ENCODE data around the gene ADAMTSL3. TPM values are rescaled to one million over a fixed set of nuclear protein-coding genes. Genes with fewer than 3 reads are reported as not detected.

The ADAMTSL3 gene
- total and polyA plus RNA-seq, 3 donors from 2014 or later, result 8.6 to 16.4 (median 9.4) TPM

DNA sequence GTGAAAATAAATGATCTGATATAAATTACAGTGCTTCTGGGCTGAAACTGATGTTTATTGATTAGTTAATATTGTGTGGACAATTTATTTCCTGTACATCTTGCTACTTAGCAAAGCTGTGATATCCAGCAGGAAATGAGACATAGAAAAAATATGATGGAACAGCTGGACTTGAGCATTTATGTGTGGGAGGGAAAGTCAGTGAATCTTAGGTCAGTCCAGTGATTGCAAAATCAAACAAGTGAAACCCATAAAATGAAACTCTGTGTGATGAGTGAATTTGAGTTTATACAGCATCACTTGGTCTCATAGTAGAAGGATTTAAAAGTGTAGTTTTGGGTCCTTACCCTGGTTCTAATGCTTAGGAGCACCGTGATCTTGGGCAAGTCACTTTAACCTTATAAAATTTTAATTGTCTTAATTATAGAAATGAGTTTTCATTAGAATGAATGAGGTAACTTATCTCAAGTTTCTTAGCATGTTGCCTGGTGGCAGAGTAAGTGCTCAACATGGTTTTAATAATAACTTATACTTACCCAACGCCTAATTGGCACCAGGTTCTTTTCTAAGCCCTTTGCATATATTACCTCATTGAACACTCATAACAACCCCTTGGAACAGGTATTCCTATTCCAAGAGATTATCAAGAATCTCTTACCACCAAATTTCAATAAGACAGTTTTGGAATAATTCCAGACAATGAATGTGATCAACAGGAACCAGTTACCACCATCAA is 194.6 kb downstream of the ADAMTSL3 start:
- Histone ChIP-seq H3K4me3 (no peak overlapping the region), H3K27me3 (no peaks in the 10 kb centered on the region), H3K27ac (no peak overlapping the region), H3K9me3 (no peaks in the 10 kb centered on the region), H3K36me3 (ENCODE audit: low read depth, missing control alignments) (no peaks in the 10 kb centered on the region), H3K4me1 (no peaks in the 10 kb centered on the region)
- WGBS, 2 donors, result 76 to 80% methylated on average over 2 of the region's 2 CpGs
- TF ChIP-seq CTCF (IDR thresholded peaks at IDR 0.05) (no peak), POLR2A (IDR thresholded peaks at IDR 0.05) (no peak)
- DNase-seq, result no peak
- intact Hi-C loops (cut with DNase I; ENCODE audit: low total_unique reads), result no loop called here

- 44 to 54% methylated on average over 5 of the region's 5 CpGs for WGBS, 2 donors
- H3K9me3 ChIP-seq, result no peaks in the 10 kb centered on the region
- peak; percentile 19 for DNase-seq
- intact Hi-C loops (cut with DNase I; ENCODE audit: low total_unique reads), result no loop called here
- H3K4me3 ChIP-seq, result no peak overlapping the region
- H3K27me3 ChIP-seq, result no peaks in the 10 kb centered on the region
- H3K27ac ChIP-seq, result no peak overlapping the region
- TF ChIP-seq CTCF (IDR thresholded peaks at IDR 0.05) (no peak), POLR2A (IDR thresholded peaks at IDR 0.05) (no peak)
- no peaks in the 10 kb centered on the region for H3K36me3 ChIP-seq (ENCODE audit: low read depth, missing control alignments)
- H3K4me1 ChIP-seq, result no peaks in the 10 kb centered on the region
Observed at GRCh38 chr15:83850015-83850414, 196.1 kb downstream of the ADAMTSL3 start.

- WGBS, 2 donors, result 71 to 76% methylated on average over 7 to 8 of the region's 8 CpGs
- TF ChIP-seq CTCF (IDR thresholded peaks at IDR 0.05), result no peak
- TF ChIP-seq POLR2A (IDR thresholded peaks at IDR 0.05), result no peak
- H3K27ac ChIP-seq, result no peak overlapping the region
- H3K9me3 ChIP-seq, result no peaks in the 10 kb centered on the region
- no peak for DNase-seq
- intact Hi-C loops (cut with DNase I; ENCODE audit: low total_unique reads), result no loop called here
- H3K27me3 ChIP-seq, result no peaks in the 10 kb centered on the region
- H3K4me3 ChIP-seq, result no peak overlapping the region
- no peaks in the 10 kb centered on the region for H3K36me3 ChIP-seq (ENCODE audit: low read depth, missing control alignments)
- H3K4me1 ChIP-seq, result no peaks in the 10 kb centered on the region
Observed at GRCh38 chr15:83850501-83851245, 196.8 kb downstream of the ADAMTSL3 start.

DNA sequence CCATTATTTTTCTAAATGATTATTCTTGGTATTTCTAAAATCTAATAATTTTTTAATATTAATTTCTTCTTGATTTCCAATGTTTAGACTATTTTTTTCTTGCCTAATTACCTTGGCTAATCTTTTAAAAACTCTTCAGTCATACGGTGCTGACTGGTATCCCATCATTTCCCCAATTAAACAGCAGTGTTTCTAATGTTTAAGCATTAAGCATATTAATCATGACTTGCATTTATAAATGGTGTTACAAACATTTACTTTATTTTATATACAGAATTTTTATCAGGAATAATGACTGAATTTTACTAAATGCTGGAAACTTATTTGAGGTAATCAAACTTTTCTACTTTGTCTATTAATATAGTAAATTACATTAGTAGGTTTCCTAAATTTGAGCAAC is 199.3 kb downstream of the ADAMTSL3 start:
- no peaks in the 10 kb centered on the region for H3K27me3 ChIP-seq
- WGBS, 2 donors, result 93 to 95% methylated on average over 1 of the region's 1 CpG
- TF ChIP-seq CTCF (IDR thresholded peaks at IDR 0.05) (no peak), POLR2A (IDR thresholded peaks at IDR 0.05) (no peak)
- H3K4me1 ChIP-seq, result no peaks in the 10 kb centered on the region
- no peak for DNase-seq
- no peak overlapping the region for H3K27ac ChIP-seq
- intact Hi-C loops (cut with DNase I; ENCODE audit: low total_unique reads), result no loop called here
- no peaks in the 10 kb centered on the region for H3K36me3 ChIP-seq (ENCODE audit: low read depth, missing control alignments)
- H3K4me3 ChIP-seq, result no peak overlapping the region
- H3K9me3 ChIP-seq, result no peaks in the 10 kb centered on the region
